Measurements from ENCODE around the gene MLN. TPM values are rescaled to one million over a fixed set of nuclear protein-coding genes. Genes with fewer than 3 reads are reported as not detected.

The MLN gene
- total and polyA plus RNA-seq, 2 donors (not counting 3 experiments of a cell fraction or from before 2014, with no cell fraction given), result not detected

- Histone ChIP-seq H3K9me3 (replicated peaks; ENCODE audit: control insufficient read depth, insufficient read depth, low read length) (no peaks in the 10 kb centered on the region), H3K4me2 (ENCODE audit: insufficient read depth, low read length) (no peak overlapping the region), H3K9me1 (replicated peaks; ENCODE audit: control insufficient read depth, extremely low read depth, insufficient read depth, low read length) (no peaks in the 10 kb centered on the region), H4K20me1 (replicated peaks; ENCODE audit: control insufficient read depth, extremely low read depth, insufficient read depth, low read length) (no peaks in the 10 kb centered on the region), H3K9ac (replicated peaks; ENCODE audit: extremely low read depth, insufficient read depth, low read length) (no peak overlapping the region), H3K27me3 (ENCODE audit: control insufficient read depth in 2 of 2, insufficient read depth in 2 of 2, low read length in 2 of 2) (no peaks in the 10 kb centered on the region), H3K79me2 (ENCODE audit: control insufficient read depth, insufficient read depth, low read length) (peaks cover 10% of the 10 kb centered on the region), H3K27ac (ENCODE audit: insufficient read depth, low read depth, low read length) (no peak overlapping the region), H3K36me3 (ENCODE audit: control insufficient read depth in 2 of 2, extremely low read depth in 1 of 2, insufficient read depth in 2 of 2, low read length in 2 of 2) (peaks cover 42 to 65% of the 10 kb centered on the region in 2 experiments), H3K4me3 (replicated peaks in 1 of 3; ENCODE audit: insufficient read depth in 1 of 3, low read depth in 1 of 3, low read length in 3 of 3) (no peak overlapping the region), H3K4me1 (ENCODE audit: control insufficient read depth, extremely low read depth, insufficient read depth, low read length) (peaks cover 40% of the 10 kb centered on the region), H2AFZ (ENCODE audit: low read depth, low read length) (no peak overlapping the region)
- no peak for FAIRE-seq
- dilution Hi-C loops (cut with MboI; ENCODE audit: extremely low pct_ligation_motif_present, low sequenced_read_pairs) (no loop called here), intact Hi-C loops (cut with micrococcal nuclease) (no loop called here)
- no peak for TF ChIP-seq GATA2 (IDR thresholded peaks at IDR 0.05; ENCODE audit: insufficient read depth, insufficient read length, low read depth, low read length)
- TF ChIP-seq MAX (IDR thresholded peaks at IDR 0.05; ENCODE audit: insufficient read depth, insufficient read length), result no peak
- TF ChIP-seq EZH2 (IDR thresholded peaks at IDR 0.05; ENCODE audit: borderline replicate concordance, low read depth, low read length, severe bottlenecking), result no peak
- no peak for TF ChIP-seq JUN (IDR thresholded peaks at IDR 0.05; ENCODE audit: borderline replicate concordance, insufficient read depth, insufficient read length, low read depth)
- no peak for TF ChIP-seq MYC (IDR thresholded peaks at IDR 0.05; ENCODE audit: low read depth, low read length)
- TF ChIP-seq POLR2AphosphoS5 (IDR thresholded peaks at IDR 0.05; ENCODE audit: insufficient read depth, low read depth, low read length), result no peak
- no peak for TF ChIP-seq FOS (IDR thresholded peaks at IDR 0.05; ENCODE audit: borderline replicate concordance, insufficient read depth, low read length)
- TF ChIP-seq CTCF (IDR thresholded peaks at IDR 0.05; ENCODE audit: extremely low read depth in 1 of 2, insufficient read depth in 1 of 2, low read depth in 1 of 2, low read length in 2 of 2), result no peak
- no peak for TF ChIP-seq POLR2A (IDR thresholded peaks at IDR 0.05; ENCODE audit: low read depth, low read length)
- ChIA-PET POLR2A (interaction anchor here (2.2 kb wide), 1 partner anchor 9 kb away, joined by 8 read pairs; no protein-coding TSS in a partner anchor), CTCF (interaction anchor here (1.7 to 3.3 kb wide), 3 partner anchors 9 to 249 kb away, joined by 5 to 15 read pairs (median 8); partner anchors contain the start of gene LEMD2)
- no peak for DNase-seq (ENCODE audit: low read depth, low spot score)
- no TSS peak for BruUV-seq (replicated peaks)
Observed at GRCh38 chr6:33778444-33779121, 25.2 kb downstream of the MLN start.
